ENCODE results near the gene USP5.

DNA sequence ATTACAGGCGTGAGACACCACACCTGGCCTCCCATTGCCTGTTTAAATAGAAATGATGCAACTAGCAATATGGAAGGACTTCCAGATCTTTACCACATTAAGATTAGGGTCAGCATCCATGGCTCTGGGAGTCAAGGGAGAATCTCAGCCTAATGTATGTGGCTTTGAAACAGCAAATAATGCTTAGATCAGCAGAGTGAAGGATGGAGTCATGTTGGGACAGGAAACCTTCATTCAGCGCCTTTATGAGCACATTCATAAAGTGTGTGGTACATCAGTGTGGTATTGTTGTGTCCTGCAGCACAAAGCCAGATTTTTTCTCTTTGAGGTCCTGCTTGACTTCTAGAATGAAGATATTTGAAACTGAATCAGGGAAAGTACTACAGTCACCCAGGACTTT, 36.4 kb downstream of the USP5 start:
- TF ChIP-seq, protein P1, sequence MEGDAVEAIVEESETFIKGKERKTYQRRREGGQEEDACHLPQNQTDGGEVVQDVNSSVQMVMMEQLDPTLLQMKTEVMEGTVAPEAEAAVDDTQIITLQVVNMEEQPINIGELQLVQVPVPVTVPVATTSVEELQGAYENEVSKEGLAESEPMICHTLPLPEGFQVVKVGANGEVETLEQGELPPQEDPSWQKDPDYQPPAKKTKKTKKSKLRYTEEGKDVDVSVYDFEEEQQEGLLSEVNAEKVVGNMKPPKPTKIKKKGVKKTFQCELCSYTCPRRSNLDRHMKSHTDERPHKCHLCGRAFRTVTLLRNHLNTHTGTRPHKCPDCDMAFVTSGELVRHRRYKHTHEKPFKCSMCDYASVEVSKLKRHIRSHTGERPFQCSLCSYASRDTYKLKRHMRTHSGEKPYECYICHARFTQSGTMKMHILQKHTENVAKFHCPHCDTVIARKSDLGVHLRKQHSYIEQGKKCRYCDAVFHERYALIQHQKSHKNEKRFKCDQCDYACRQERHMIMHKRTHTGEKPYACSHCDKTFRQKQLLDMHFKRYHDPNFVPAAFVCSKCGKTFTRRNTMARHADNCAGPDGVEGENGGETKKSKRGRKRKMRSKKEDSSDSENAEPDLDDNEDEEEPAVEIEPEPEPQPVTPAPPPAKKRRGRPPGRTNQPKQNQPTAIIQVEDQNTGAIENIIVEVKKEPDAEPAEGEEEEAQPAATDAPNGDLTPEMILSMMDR (IDR thresholded peaks at IDR 0.05) = no peak
- no peak for TF ChIP-seq POLR2AphosphoS5 (IDR thresholded peaks at IDR 0.05)
